Ishikawa (cell line): ENCODE data around the gene IFNK.

Experiments
- CREB1 ChIP-seq: IDR thresholded peaks from 2 replicates; pipeline ENCODE4 v1.6.1; 2012; ENCODE audit warnings: low read depth
- EP300 ChIP-seq: IDR thresholded peaks from 2 replicates; pipeline ENCODE4 v1.6.1; 2012; ENCODE audit warnings: borderline replicate concordance
- TCF12 ChIP-seq: IDR thresholded peaks from 2 replicates; pipeline ENCODE4 v1.6.1; 2012; ENCODE audit warnings: low read depth

GRCh38 chr9:27538647-27539046 is 14.6 kb downstream of the IFNK start:
- TF ChIP-seq EP300 (no peak), CREB1 (no peak), TCF12 (no peak)
